ENCODE data around the gene PHIP. TPM values are rescaled to one million over a fixed set of nuclear protein-coding genes. Genes with fewer than 3 reads are reported as not detected.

Gene PHIP
- total and polyA plus RNA-seq, 2 donors (not counting 3 experiments of a cell fraction or from before 2014, with no cell fraction given): 3.5 to 28.4 TPM

DNA sequence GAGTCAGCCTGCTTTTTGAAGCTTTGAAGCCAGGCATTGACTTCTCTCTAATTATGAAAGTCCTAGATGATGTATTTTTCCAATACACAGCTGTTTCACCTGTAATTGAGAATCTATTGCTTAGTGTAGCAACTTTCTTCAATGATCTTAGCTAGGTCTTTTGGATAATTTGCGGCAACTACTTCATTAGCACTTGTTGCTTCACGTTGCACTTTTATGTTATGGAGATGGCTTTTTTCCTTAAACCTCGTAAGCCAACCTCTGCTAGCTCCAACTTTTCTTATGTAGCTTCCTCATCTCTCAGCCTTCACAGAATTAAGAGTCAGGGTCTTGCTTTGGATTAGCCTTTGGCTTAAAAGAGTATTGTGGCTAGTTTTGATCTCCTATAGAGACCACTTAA, 44.8 kb downstream of the PHIP start:
- TF ChIP-seq EZH2 (IDR thresholded peaks at IDR 0.05; ENCODE audit: borderline replicate concordance, low read depth, low read length, severe bottlenecking): no peak
- no peak for TF ChIP-seq JUN (IDR thresholded peaks at IDR 0.05; ENCODE audit: borderline replicate concordance, insufficient read depth, insufficient read length, low read depth)
- no peak for TF ChIP-seq GATA2 (IDR thresholded peaks at IDR 0.05; ENCODE audit: insufficient read depth, insufficient read length, low read depth, low read length)
- BruUV-seq (replicated peaks): no TSS peak
- H3K4me2 ChIP-seq (ENCODE audit: insufficient read depth, low read length): no peak overlapping the region
- H2AFZ ChIP-seq (ENCODE audit: low read depth, low read length): no peak overlapping the region
- peaks cover 37% of the 10 kb centered on the region for H3K79me2 ChIP-seq (ENCODE audit: control insufficient read depth, insufficient read depth, low read length)
- FAIRE-seq: no peak
- ChIA-PET POLR2A (no interaction called here), CTCF (interaction anchor here (0.8 to 1.4 kb wide), 3 partner anchors 8 to 16 kb away, joined by 3 read pairs; no protein-coding TSS in a partner anchor)
- no peaks in the 10 kb centered on the region for H3K4me1 ChIP-seq (ENCODE audit: control insufficient read depth, extremely low read depth, insufficient read depth, low read length)
- dilution Hi-C loops (cut with MboI; ENCODE audit: extremely low pct_ligation_motif_present, low sequenced_read_pairs): no loop called here
- H4K20me1 ChIP-seq (replicated peaks; ENCODE audit: control insufficient read depth, extremely low read depth, insufficient read depth, low read length): no peaks in the 10 kb centered on the region
- H3K4me3 ChIP-seq (replicated peaks in 1 of 3; ENCODE audit: insufficient read depth in 1 of 3, low read depth in 1 of 3, low read length in 3 of 3): no peak overlapping the region
- no peak overlapping the region for H3K9ac ChIP-seq (replicated peaks; ENCODE audit: extremely low read depth, insufficient read depth, low read length)
- DNase-seq (ENCODE audit: low read depth, low spot score): no peak
- H3K9me1 ChIP-seq (replicated peaks; ENCODE audit: control insufficient read depth, extremely low read depth, insufficient read depth, low read length): no peaks in the 10 kb centered on the region
- H3K36me3 ChIP-seq (ENCODE audit: control insufficient read depth in 2 of 2, extremely low read depth in 1 of 2, insufficient read depth in 2 of 2, low read length in 2 of 2): peaks cover 3% of the 10 kb centered on the region in 2 experiments
- no peaks in the 10 kb centered on the region for H3K9me3 ChIP-seq (replicated peaks; ENCODE audit: control insufficient read depth, insufficient read depth, low read length)
- H3K27ac ChIP-seq (ENCODE audit: insufficient read depth, low read depth, low read length): no peak overlapping the region
- no peaks in the 10 kb centered on the region for H3K27me3 ChIP-seq (ENCODE audit: control insufficient read depth in 2 of 2, insufficient read depth in 2 of 2, low read length in 2 of 2)
- intact Hi-C loops (cut with micrococcal nuclease): no loop called here

DNA sequence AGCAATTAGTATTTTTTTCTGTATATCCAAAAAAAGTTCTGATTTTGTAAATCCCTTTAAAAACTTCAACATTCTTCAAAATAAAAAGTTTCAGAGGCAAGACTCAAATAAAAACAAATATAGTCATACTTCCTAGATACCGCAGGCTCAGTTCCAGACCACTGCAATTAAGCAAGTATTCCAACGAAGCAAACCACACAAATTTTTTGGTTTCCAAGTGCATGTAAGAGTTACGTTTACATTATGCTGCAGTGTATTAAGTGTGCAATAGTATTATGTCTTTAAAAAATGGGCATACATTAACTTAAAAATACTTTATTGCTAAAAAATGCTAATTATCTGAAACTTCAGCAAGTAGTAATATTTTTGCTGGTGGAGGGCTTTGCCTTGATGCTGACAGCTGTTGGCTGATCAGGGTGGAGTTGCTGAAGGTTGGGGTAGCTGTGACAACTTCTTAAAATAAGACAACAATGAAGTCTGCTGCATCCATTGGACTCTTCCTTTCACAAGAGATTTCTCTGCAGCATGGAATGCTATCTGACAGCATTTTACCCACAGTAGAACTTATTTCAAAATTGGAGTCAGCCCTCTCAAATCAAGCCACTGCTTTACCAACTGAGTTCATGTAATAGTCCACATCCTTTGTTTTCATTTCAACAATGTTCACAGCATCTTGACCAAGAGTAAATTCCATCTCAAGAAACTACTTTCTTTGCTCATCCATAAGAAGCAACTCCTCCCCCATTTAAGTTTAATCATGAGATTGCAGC, 46.0 kb downstream of the PHIP start:
- no peaks in the 10 kb centered on the region for H3K4me1 ChIP-seq (ENCODE audit: control insufficient read depth, extremely low read depth, insufficient read depth, low read length)
- H3K9me3 ChIP-seq (replicated peaks; ENCODE audit: control insufficient read depth, insufficient read depth, low read length): no peaks in the 10 kb centered on the region
- TF ChIP-seq JUN (IDR thresholded peaks at IDR 0.05; ENCODE audit: borderline replicate concordance, insufficient read depth, insufficient read length, low read depth) (no peak), FOS (IDR thresholded peaks at IDR 0.05; ENCODE audit: borderline replicate concordance, insufficient read depth, low read length) (no peak), MYC (IDR thresholded peaks at IDR 0.05; ENCODE audit: low read depth, low read length) (no peak), POLR2AphosphoS5 (IDR thresholded peaks at IDR 0.05; ENCODE audit: insufficient read depth, low read depth, low read length) (no peak), GATA2 (IDR thresholded peaks at IDR 0.05; ENCODE audit: insufficient read depth, insufficient read length, low read depth, low read length) (no peak), EZH2 (IDR thresholded peaks at IDR 0.05; ENCODE audit: borderline replicate concordance, low read depth, low read length, severe bottlenecking) (no peak), POLR2A (IDR thresholded peaks at IDR 0.05; ENCODE audit: low read depth, low read length) (no peak)
- TF ChIP-seq, protein P1, sequence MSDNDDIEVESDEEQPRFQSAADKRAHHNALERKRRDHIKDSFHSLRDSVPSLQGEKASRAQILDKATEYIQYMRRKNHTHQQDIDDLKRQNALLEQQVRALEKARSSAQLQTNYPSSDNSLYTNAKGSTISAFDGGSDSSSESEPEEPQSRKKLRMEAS (IDR thresholded peaks at IDR 0.05; ENCODE audit: insufficient read depth, insufficient read length): no peak
- TF ChIP-seq, protein P2, sequence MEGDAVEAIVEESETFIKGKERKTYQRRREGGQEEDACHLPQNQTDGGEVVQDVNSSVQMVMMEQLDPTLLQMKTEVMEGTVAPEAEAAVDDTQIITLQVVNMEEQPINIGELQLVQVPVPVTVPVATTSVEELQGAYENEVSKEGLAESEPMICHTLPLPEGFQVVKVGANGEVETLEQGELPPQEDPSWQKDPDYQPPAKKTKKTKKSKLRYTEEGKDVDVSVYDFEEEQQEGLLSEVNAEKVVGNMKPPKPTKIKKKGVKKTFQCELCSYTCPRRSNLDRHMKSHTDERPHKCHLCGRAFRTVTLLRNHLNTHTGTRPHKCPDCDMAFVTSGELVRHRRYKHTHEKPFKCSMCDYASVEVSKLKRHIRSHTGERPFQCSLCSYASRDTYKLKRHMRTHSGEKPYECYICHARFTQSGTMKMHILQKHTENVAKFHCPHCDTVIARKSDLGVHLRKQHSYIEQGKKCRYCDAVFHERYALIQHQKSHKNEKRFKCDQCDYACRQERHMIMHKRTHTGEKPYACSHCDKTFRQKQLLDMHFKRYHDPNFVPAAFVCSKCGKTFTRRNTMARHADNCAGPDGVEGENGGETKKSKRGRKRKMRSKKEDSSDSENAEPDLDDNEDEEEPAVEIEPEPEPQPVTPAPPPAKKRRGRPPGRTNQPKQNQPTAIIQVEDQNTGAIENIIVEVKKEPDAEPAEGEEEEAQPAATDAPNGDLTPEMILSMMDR (IDR thresholded peaks at IDR 0.05; ENCODE audit: extremely low read depth in 1 of 2, insufficient read depth in 1 of 2, low read depth in 1 of 2, low read length in 2 of 2): no peak
- dilution Hi-C loops (cut with MboI; ENCODE audit: extremely low pct_ligation_motif_present, low sequenced_read_pairs): no loop called here
- CTCF ChIA-PET: interaction anchor here (1.0 to 1.7 kb wide), 7 partner anchors 8 to 17 kb away, joined by 3 to 4 read pairs (median 4); no protein-coding TSS in a partner anchor
- no peak overlapping the region for H3K27ac ChIP-seq (ENCODE audit: insufficient read depth, low read depth, low read length)
- H3K27me3 ChIP-seq (ENCODE audit: control insufficient read depth in 2 of 2, insufficient read depth in 2 of 2, low read length in 2 of 2): no peaks in the 10 kb centered on the region
- no peak overlapping the region for H3K9ac ChIP-seq (replicated peaks; ENCODE audit: extremely low read depth, insufficient read depth, low read length)
- H3K9me1 ChIP-seq (replicated peaks; ENCODE audit: control insufficient read depth, extremely low read depth, insufficient read depth, low read length): no peaks in the 10 kb centered on the region
- no peak overlapping the region for H3K4me3 ChIP-seq (replicated peaks in 1 of 3; ENCODE audit: insufficient read depth in 1 of 3, low read depth in 1 of 3, low read length in 3 of 3)
- no peak overlapping the region for H3K4me2 ChIP-seq (ENCODE audit: insufficient read depth, low read length)
- FAIRE-seq: no peak
- POLR2A ChIA-PET: no interaction called here
- DNase-seq (ENCODE audit: low read depth, low spot score): no peak
- no peak overlapping the region for H2AFZ ChIP-seq (ENCODE audit: low read depth, low read length)
- peaks cover 0 to 3% of the 10 kb centered on the region in 2 experiments for H3K36me3 ChIP-seq (ENCODE audit: control insufficient read depth in 2 of 2, extremely low read depth in 1 of 2, insufficient read depth in 2 of 2, low read length in 2 of 2)
- BruUV-seq (replicated peaks): no TSS peak
- intact Hi-C loops (cut with micrococcal nuclease): no loop called here
- peaks cover 41% of the 10 kb centered on the region for H3K79me2 ChIP-seq (ENCODE audit: control insufficient read depth, insufficient read depth, low read length)
- no peaks in the 10 kb centered on the region for H4K20me1 ChIP-seq (replicated peaks; ENCODE audit: control insufficient read depth, extremely low read depth, insufficient read depth, low read length)

Data from endothelial cell of umbilical vein (primary cell).